GM21786 (cell line): ENCODE measurements around the gene CCZ1B.
A peak's percentile ranks its signal among the peaks of the same experiment; 100 is the strongest.
"Not testable (repeated sequence)": the region's sequence is repeated elsewhere in the genome, so short reads cannot be mapped to it uniquely, and the experiment has no call there.

Source experiments
- ATAC-seq: cut with Tn5 transposase; IDR thresholded peaks from one replicate; pipeline ENCODE4 v1.9.1; 2021; ENCODE audit not compliant: unreplicated experiment

The CCZ1B gene

DNA sequence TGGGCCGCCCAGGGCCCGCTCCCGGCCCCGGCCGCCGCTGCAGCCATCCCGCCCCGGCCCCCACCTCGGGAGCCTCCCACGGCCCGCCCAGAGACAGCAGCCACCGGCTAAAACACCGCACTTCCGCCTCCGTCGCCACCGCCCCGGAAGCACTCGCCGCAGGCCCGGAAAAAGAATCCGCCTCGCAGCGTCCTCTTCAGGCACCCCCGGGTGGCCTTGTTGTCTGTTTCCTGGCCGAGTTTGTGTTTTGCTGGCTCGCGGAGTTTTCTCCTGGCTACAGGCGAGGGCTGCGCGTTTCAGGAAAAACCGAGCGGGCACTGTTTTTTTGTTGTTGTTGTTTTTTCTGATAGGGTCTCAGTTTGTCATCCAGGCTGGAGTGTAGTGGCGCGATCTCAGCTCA is at the start of gene CCZ1B:
TSS of gene CCZ1B (minus strand) at position 125 of the 400 bp plus-strand sequence. CDS start at position 47, 78 bp downstream.
- ATAC-seq: peak; percentile 100

DNA sequence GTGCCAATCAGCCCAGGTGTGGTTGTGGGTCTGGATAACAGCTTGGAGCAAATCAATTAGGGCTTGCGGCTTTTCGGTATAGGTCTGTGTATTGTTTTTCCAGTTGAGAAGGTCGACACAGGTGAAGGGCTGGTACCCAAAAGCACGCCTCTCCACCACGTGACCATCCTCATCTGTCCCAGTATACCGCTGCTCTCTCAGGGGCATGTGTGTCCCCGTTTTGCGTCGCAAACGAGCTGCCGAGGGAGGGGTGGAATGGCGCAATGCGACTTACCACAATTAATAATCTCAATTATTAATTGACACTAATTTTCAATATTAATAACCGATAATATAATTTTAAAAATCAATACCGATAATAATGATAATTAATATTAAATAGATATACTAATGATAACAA is 48.9 kb upstream of the CCZ1B start:
- ATAC-seq: not testable (repeated sequence)

DNA sequence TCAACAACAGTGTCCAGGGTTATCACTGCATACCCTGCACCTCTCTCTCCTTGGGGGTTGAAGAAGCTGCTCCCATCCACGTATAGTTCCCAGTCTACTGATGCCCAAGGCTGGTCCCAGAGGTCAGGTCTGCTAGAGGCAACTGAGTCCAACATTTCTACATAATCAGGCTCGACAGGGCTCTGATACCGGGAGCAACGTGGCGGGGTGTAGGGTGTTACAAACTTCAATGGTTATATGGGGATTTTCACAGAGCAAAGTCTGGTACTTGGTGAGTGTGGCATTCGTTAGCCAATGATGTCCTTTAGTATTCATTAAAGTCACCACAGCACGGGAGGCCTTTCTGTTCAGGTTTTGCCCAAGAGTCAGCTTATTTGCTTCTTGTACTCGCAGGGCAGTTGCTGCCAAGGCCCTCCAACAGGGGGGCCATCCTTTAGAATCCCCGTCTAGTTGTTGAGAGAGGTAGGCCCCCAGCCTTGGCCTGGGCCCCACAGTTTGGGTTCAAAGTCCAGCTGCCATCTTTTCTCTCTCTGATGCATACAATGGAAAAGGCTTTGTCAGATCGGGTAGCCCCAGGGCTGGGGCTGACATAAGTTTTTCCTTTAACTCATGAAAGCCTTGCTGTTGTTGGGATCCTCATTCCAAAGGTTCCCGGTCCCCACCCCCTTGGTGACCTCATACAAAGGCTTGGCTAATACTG is 46.3 kb upstream of the CCZ1B start:
- not testable (repeated sequence) for ATAC-seq

GRCh38 chr7:6871421-6872144 is 45.5 kb upstream of the CCZ1B start:
- not testable (repeated sequence) for ATAC-seq

- not testable (repeated sequence) for ATAC-seq
These were observed 38.7 kb upstream of the CCZ1B start for GRCh38 chr7:6864751-6865150.

DNA sequence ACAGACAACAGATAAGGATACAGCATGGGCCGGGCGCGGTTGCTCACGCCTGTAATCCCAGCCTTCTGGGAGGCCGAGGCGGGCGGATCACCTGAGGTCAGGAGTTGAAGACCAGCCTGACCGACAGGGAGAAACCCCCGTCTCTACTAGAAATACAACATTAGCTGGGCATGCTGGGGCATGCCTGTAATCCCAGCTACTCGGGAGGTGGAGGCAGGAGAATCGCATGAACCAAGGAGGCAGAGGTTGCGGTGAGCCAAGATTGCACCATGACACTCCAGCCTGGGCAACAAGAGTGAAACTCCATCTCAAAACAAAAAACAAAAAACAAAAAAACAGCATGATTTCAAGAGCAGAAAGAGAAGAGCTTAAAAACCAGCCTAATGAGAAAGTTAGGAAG is 38.1 kb upstream of the CCZ1B start:
- ATAC-seq: not testable (repeated sequence)

DNA sequence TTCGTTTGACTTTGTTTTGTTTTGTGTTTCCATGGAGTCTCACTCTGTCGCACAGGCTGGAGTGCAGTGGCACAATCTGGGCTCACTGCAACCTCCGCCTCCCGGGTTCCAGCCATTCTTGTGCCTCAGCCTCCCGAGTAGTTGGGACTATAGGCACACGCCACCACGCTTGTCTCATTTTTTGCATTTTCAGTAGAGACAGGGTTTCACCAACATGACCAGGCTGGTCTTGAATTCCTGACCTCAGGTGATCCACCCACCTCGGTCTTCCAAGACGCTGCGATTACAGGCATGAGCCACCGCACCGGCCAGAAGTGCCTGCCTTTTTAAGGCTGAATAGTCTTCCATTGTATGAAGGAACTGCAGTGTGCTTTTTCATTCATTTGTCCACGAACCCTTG is 36.8 kb upstream of the CCZ1B start:
- ATAC-seq: not testable (repeated sequence)

GRCh38 chr7:6857721-6858314 is 31.7 kb upstream of the CCZ1B start:
- not testable (repeated sequence) for ATAC-seq

- not testable (repeated sequence) for ATAC-seq
These were observed 29.6 kb upstream of the CCZ1B start for GRCh38 chr7:6855563-6856131.

DNA sequence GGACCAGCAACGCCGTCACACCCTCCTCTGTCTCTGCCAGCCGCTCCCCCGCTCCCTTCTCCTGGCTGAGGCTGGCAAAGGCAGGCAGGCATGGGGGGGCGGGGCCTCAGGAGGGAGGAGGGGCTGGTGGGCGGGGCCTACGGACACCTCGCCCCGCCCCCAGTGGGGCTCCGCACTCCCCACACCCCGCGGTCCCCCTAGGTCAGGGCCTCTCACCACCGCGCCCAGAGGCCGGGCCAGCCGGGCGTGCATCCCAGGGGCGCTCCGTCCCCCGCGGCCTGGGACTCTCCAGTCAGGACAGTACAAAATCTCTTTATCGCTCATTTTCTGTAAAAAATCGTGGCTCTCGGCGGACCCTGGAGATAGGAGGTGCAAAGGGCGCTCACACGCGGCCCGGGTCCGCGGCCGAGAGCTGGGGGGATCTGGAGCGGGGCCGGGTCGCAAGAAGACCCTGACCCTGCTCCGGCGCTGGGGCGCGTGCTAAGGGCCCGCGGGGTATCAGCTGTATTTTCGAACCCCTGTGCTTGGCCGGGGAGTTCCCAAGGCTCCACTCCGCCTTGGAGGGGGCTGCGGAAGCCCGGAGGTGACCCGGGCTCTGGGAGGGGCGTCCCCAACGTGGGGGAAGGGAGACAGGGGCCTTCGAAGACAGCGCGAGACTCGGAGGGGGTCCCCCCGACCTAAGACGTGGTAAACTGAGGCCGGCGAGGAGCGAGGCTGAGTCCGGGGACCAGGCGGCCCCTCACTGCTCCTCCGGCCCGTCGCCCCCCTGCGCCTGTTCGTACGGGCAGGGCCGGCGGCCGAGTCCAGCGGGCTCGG is 28.9 kb upstream of the CCZ1B start:
- ATAC-seq: not testable (repeated sequence)

- not testable (repeated sequence) for ATAC-seq
These were observed 27.6 kb upstream of the CCZ1B start for GRCh38 chr7:6853681-6854080.

- ATAC-seq: not testable (repeated sequence)
These were observed 23.1 kb upstream of the CCZ1B start for GRCh38 chr7:6849127-6849526.

DNA sequence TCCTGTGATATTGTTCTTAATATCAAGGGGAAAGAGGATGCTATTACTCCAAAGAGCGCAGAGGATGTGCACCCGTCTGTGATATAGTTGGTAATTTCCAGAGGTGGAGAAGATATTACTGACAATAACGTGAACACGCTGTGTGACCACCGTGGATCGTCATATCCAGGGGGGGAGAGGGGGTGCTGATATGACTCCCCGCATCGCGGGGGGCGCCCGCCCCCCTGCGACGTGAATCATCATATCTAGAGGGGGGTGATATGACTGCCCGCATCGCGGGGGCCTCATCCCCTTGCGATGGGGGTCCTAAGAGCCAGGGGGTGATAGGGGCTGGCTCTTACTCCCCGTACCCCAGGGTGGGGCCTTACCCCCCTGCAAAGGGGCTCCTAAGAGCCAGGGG is 21.7 kb upstream of the CCZ1B start:
- ATAC-seq: not testable (repeated sequence)

DNA sequence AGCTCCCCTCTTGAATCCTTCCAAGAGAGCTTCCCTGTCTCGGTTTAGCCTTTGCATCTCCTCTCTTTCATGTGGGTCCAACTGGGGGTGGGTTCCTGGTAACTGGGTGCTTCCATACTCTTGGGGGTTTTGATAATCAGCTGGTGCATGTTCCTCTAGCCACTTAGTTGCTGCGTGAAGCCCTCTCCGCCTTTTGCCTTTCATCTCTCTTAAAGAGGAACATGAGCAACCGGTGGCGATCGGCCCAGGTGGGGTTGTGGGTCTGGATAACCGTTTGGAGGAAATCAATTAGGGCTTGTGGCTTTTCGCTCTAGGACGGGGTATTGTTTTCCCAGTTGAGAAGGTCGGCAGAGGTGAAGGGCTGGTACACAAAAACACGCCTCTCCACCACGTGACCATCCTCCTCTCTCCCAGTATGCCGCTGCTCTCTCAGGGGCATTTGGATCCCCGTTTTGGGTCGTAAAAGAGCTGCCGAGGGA is 19.9 kb upstream of the CCZ1B start:
- not testable (repeated sequence) for ATAC-seq

GRCh38 chr7:6843654-6844053 is 17.6 kb upstream of the CCZ1B start:
- not testable (repeated sequence) for ATAC-seq

DNA sequence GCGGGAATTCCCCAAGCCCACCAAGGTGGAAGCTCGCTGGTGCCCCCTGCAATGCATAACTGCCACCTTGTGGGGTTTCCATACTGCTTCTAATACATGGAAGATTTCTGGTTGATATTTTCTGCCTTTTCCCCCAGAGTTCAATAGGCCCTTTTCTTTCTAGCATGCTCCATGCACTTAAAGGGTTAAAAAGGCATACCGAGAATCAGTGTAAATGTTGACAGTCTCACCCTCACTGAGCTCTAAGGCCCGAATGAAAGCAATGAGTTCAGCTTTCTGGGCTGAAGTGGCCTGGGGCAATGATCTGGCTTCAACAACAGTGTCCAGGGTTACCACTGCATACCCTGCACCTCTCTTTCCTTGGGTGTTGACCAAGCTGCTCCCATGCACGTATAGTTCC is 17.0 kb upstream of the CCZ1B start:
- ATAC-seq: not testable (repeated sequence)

DNA sequence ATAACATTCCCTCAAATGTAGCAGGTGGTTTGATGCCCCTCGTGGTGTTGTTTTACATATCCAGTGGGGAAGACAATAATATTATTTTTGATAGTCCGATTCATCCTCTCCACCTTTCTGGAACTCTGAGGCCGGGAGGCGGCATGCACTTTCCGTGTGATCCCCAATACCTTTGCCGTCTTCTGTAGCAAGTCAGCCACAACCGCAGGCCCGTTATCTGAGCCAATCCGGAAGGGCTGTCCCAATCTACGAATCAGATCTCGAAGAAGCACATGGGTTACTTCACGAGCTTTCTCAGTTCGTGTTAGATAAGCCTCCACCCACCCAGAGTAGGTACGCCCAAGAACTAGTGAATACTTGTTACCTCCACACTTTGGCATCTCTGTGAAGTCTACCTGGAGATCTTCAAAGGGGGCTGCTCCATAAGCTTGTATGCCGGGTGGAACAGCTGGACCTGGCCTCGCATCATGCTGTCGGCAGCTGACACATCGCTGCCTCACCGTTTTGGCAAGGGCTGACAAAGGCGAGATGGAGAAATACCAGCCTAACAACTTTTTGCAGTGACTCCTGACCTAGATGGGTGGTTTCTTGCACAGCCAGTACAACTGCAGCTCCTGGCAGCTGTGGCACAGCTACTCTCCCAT is 16.3 kb upstream of the CCZ1B start:
- not testable (repeated sequence) for ATAC-seq

GRCh38 chr7:6837081-6837480 is 11.0 kb upstream of the CCZ1B start:
- not testable (repeated sequence) for ATAC-seq

DNA sequence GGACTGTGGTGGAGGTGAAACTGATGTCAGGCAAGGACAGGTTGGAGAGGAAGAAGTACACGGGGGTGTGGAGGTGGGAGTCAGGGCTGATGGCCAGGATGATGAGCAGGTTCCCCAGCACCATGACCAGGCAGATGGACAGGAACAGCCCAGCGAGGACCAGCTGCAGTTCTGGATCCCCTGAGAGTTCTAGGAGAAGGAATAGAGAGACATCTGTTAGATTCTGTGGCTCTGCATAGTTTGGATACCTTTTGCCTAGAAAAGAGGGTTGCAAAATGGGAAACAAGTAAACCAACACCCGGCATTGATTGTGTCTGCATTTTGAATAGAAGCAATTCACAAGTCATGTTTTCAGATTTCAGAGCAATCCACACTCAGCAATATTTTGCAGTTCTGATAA is 9.4 kb upstream of the CCZ1B start:
- not testable (repeated sequence) for ATAC-seq

DNA sequence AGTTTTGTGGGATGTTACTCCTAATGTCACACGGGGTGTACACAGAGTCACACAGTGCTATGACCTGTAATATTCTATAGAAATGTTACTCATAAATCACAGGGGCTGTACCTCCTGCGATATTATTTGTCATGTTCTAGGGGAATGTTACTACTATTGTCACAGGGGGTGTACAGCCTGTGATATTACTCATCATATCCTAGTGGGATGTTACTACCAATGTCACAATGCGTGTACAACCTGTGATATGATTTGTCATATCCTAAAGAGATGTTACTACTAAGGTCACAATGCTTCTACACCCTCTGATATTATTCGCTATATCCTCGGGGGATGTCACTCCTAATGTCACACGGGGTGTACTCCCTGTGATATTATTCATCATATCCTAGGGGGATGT is 7.6 kb upstream of the CCZ1B start:
- ATAC-seq: no peak
